Glutamatergic neuron (in vitro differentiated cells): ENCODE data around the gene LPAR2. TPM values are rescaled to one million over a fixed set of nuclear protein-coding genes. Genes with fewer than 3 reads are reported as not detected.

Source experiments
- DNase-seq: peaks from one replicate; pipeline ENCODE4 v3.0.0; 2022
- H3K27ac Mint-ChIP-seq: one replicate; pipeline ENCODE4 v1.8.0; 2020; ENCODE audit warnings: mild to moderate bottlenecking, mixed read lengths, inconsistent platforms; ENCODE audit not compliant: unreplicated experiment
- H3K27me3 Mint-ChIP-seq: one replicate; pipeline ENCODE4 v1.8.0; 2020; ENCODE audit warnings: mild to moderate bottlenecking, moderate library complexity, mixed read lengths, inconsistent platforms; ENCODE audit not compliant: unreplicated experiment
- H3K36me3 Mint-ChIP-seq: one replicate; pipeline ENCODE4 v1.8.0; 2020; ENCODE audit warnings: mild to moderate bottlenecking, mixed read lengths, inconsistent platforms; ENCODE audit not compliant: unreplicated experiment
- H3K4me1 Mint-ChIP-seq: one replicate; pipeline ENCODE4 v1.8.0; 2020; ENCODE audit warnings: mild to moderate bottlenecking, low read depth, mixed read lengths, inconsistent platforms; ENCODE audit not compliant: unreplicated experiment
- H3K4me3 Mint-ChIP-seq: one replicate; pipeline ENCODE4 v1.8.0; 2020; ENCODE audit warnings: mild to moderate bottlenecking, mixed read lengths, inconsistent platforms; ENCODE audit not compliant: unreplicated experiment
- H3K9me3 Mint-ChIP-seq: one replicate; pipeline ENCODE4 v1.8.0; 2020; ENCODE audit warnings: mild to moderate bottlenecking, moderate library complexity, mixed read lengths, inconsistent platforms; ENCODE audit not compliant: unreplicated experiment
- CTCF ChIP-seq: fragments of 200-600 bp; sonication (generic); IDR thresholded peaks from one replicate; pipeline ENCODE4 v1.5.0; 2021; ENCODE audit not compliant: partially characterized antibody, unreplicated experiment
- total RNA-seq: library from RNA; stranded (reverse); fragmentation: NEBNext Ultra II Directional; extraction: Animal tissue kit (Norgen Biotek cat#: 25700); gene quantifications from one replicate; pipeline ENCODE4 v1.2.1, GENCODE V29; 2021; ENCODE audit not compliant: unreplicated experiment

Gene LPAR2
- total RNA-seq, 1 donor from 2014 or later = 364 TPM

DNA sequence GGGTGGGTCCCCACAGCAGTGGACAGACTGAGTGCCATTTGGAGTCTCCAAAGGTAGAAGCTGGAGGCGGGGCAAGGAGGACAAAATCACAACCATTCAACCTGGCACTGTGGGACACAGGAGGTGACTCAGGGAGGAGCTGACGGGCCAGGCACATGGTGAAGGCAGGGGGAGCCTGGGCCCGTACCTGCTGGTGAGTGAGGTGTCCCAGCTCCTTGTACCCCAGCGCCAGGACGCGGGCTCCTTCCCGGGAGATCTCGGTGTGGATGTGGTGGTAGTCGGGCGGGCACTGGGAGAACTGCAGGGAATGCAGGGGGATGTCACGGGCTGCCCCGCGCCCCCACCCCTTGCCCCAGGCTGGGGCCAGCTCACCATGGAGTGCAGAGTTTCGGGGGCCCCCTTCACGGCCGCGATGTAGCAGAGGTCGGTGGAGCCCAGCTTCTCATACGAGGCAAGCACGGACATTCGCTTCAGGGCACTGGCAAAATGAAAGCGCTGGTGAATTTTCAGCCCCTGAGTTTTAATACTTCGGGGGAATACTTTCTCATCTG, 25.7 kb upstream of the LPAR2 start:
- no peaks in the 10 kb centered on the region for H3K36me3 Mint-ChIP-seq
- peaks cover 6% of the 10 kb centered on the region for H3K27me3 Mint-ChIP-seq

GRCh38 chr19:19652482-19653295, 24.7 kb upstream of the LPAR2 start:
- Mint-ChIP-seq H3K4me3 (no peak overlapping the region), H3K9me3 (peaks cover 4% of the 10 kb centered on the region), H3K27ac (no peak overlapping the region), H3K36me3 (no peaks in the 10 kb centered on the region), H3K27me3 (peaks cover 6% of the 10 kb centered on the region), H3K4me1 (no peaks in the 10 kb centered on the region)
- no peak for TF ChIP-seq CTCF
- DNase-seq = no peak

More for the DNA sequence above, 25.7 kb upstream of the LPAR2 start:
- no peak for TF ChIP-seq CTCF
- H3K9me3 Mint-ChIP-seq = peaks cover 7% of the 10 kb centered on the region
- no peak for DNase-seq
- H3K4me3 Mint-ChIP-seq = no peak overlapping the region
- no peaks in the 10 kb centered on the region for H3K4me1 Mint-ChIP-seq
- H3K27ac Mint-ChIP-seq = no peak overlapping the region

GRCh38 chr19:19651076-19651475, 23.1 kb upstream of the LPAR2 start:
- no peak overlapping the region for H3K27ac Mint-ChIP-seq
- no peaks in the 10 kb centered on the region for H3K4me1 Mint-ChIP-seq
- H3K9me3 Mint-ChIP-seq = peaks cover 4% of the 10 kb centered on the region
- TF ChIP-seq CTCF = no peak
- peaks cover 5% of the 10 kb centered on the region for H3K27me3 Mint-ChIP-seq
- no peak overlapping the region for H3K4me3 Mint-ChIP-seq
- no peak for DNase-seq
- H3K36me3 Mint-ChIP-seq = no peaks in the 10 kb centered on the region

DNA sequence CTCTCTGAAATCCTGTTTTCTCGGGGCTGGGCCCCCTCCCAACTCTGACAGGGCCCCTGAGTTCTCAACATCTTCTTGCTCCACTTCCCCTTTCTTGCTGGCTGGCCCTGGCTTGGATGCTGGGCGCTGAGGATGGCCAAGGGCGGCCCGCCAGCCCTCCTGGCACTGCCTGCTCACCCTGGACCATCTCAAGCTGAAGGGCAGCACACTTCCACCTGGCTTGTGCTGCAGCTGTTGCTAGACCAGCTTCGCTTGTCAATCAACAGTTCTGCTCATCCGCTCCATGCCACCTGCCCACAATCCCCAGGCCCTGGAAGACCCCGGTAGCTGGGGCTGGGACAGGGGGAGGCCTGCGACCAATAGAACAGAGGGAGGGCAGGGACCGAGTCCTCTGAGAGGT, 22.3 kb upstream of the LPAR2 start:
- peaks cover 4% of the 10 kb centered on the region for H3K27me3 Mint-ChIP-seq
- H3K27ac Mint-ChIP-seq = no peak overlapping the region
- no peak for DNase-seq
- no peaks in the 10 kb centered on the region for H3K36me3 Mint-ChIP-seq
- H3K4me1 Mint-ChIP-seq = no peaks in the 10 kb centered on the region
- TF ChIP-seq CTCF = no peak
- no peak overlapping the region for H3K4me3 Mint-ChIP-seq
- peaks cover 4% of the 10 kb centered on the region for H3K9me3 Mint-ChIP-seq

DNA sequence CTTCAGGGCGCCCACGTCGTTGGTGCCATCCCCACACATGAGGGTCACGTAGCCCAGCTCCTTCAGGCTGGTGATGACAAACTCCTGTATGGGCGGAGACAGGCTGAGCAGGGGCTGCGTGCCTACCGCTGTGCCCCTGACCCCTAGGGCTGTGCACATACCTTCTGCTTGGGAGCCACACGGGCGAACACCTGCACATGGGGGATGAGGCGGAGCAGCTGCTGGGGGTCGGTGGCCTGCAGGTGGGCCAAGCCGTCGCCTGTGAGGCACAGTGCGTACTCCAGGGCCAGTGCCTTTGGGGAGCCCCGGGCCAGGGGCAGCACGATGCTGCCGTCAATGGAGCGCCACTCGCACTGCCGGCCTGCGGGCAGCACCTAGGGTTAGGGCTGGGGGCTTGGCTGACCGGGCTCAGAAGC, 21.6 kb upstream of the LPAR2 start:
- peaks cover 4% of the 10 kb centered on the region for H3K27me3 Mint-ChIP-seq
- H3K27ac Mint-ChIP-seq = no peak overlapping the region
- peaks cover 8% of the 10 kb centered on the region for H3K9me3 Mint-ChIP-seq
- H3K4me3 Mint-ChIP-seq = no peak overlapping the region
- no peaks in the 10 kb centered on the region for H3K36me3 Mint-ChIP-seq
- no peak for DNase-seq
- TF ChIP-seq CTCF = no peak
- peaks cover 1% of the 10 kb centered on the region for H3K4me1 Mint-ChIP-seq
